Mucosa of stomach (tissue), 1 donor: ENCODE measurements around the gene PPCDC.
A peak's percentile ranks its signal among the peaks of the same experiment; 100 is the strongest.

Source experiments
- H3K27me3 ChIP-seq: one replicate; pipeline ENCODE4 v1.7.0; 2013; ENCODE audit warnings: mild to moderate bottlenecking, low read length; ENCODE audit not compliant: control insufficient read depth, insufficient read depth
- H3K36me3 ChIP-seq: one replicate; pipeline ENCODE4 v1.7.0; 2013; ENCODE audit warnings: low read length; ENCODE audit not compliant: control insufficient read depth, insufficient read depth
- H3K4me1 ChIP-seq: one replicate; pipeline ENCODE4 v1.7.0; 2013; ENCODE audit warnings: mild to moderate bottlenecking, low read length; ENCODE audit not compliant: control insufficient read depth, insufficient read depth
- H3K4me3 ChIP-seq: one replicate; pipeline ENCODE4 v1.7.0; 2013; ENCODE audit warnings: low read length
- H3K9ac ChIP-seq: one replicate; pipeline ENCODE4 v1.7.0; 2013; ENCODE audit warnings: mild to moderate bottlenecking, low read length, moderate library complexity
- H3K9me3 ChIP-seq: one replicate; pipeline ENCODE4 v1.7.0; 2013; ENCODE audit warnings: mild to moderate bottlenecking, low read length, moderate library complexity; ENCODE audit not compliant: control insufficient read depth
- donor health status: Pancreatic carcinoma.

PPCDC gene

GRCh38 chr15:75034615-75035014, 11.2 kb downstream of the PPCDC start:
- Histone ChIP-seq H3K4me1 (peaks cover 52% of the 10 kb centered on the region), H3K9ac (no peak overlapping the region), H3K4me3 (no peak overlapping the region), H3K36me3 (no peaks in the 10 kb centered on the region), H3K9me3 (no peaks in the 10 kb centered on the region), H3K27me3 (no peaks in the 10 kb centered on the region)

GRCh38 chr15:75036212-75036616, 12.8 kb downstream of the PPCDC start:
- H3K9ac ChIP-seq, result no peak overlapping the region
- no peaks in the 10 kb centered on the region for H3K27me3 ChIP-seq
- no peaks in the 10 kb centered on the region for H3K36me3 ChIP-seq
- no peaks in the 10 kb centered on the region for H3K9me3 ChIP-seq
- no peak overlapping the region for H3K4me3 ChIP-seq
- peaks cover 42% of the 10 kb centered on the region for H3K4me1 ChIP-seq

- no peaks in the 10 kb centered on the region for H3K27me3 ChIP-seq
- H3K9me3 ChIP-seq, result no peaks in the 10 kb centered on the region
- no peaks in the 10 kb centered on the region for H3K36me3 ChIP-seq
- no peak overlapping the region for H3K9ac ChIP-seq
- peaks cover 48% of the 10 kb centered on the region for H3K4me1 ChIP-seq
- no peak overlapping the region for H3K4me3 ChIP-seq
These were observed 14.3 kb downstream of the PPCDC start for GRCh38 chr15:75037685-75038084.

- no peak overlapping the region for H3K9ac ChIP-seq
- no peaks in the 10 kb centered on the region for H3K27me3 ChIP-seq
- peaks cover 53% of the 10 kb centered on the region for H3K4me1 ChIP-seq
- no peaks in the 10 kb centered on the region for H3K9me3 ChIP-seq
- H3K36me3 ChIP-seq, result no peaks in the 10 kb centered on the region
- no peak overlapping the region for H3K4me3 ChIP-seq
These were observed 14.8 kb downstream of the PPCDC start for GRCh38 chr15:75038231-75038630.

- H3K9me3 ChIP-seq, result no peaks in the 10 kb centered on the region
- no peaks in the 10 kb centered on the region for H3K27me3 ChIP-seq
- H3K9ac ChIP-seq, result peak overlapping the region; percentile 63
- H3K4me1 ChIP-seq, result peaks cover 67% of the 10 kb centered on the region
- H3K36me3 ChIP-seq, result no peaks in the 10 kb centered on the region
- peak overlapping the region; percentile 31 for H3K4me3 ChIP-seq
These were observed 19.5 kb downstream of the PPCDC start for GRCh38 chr15:75042730-75043508.

GRCh38 chr15:75043509-75044257, 20.3 kb downstream of the PPCDC start:
- Histone ChIP-seq H3K9me3 (no peaks in the 10 kb centered on the region), H3K9ac (peak overlapping the region; percentile 63), H3K36me3 (peaks cover 2% of the 10 kb centered on the region), H3K27me3 (no peaks in the 10 kb centered on the region), H3K4me1 (peaks cover 69% of the 10 kb centered on the region), H3K4me3 (peak overlapping the region; percentile 31)

- Histone ChIP-seq H3K4me3 (peak overlapping the region; percentile 2), H3K9me3 (no peaks in the 10 kb centered on the region), H3K4me1 (peaks cover 65% of the 10 kb centered on the region), H3K27me3 (no peaks in the 10 kb centered on the region), H3K9ac (peak overlapping the region; percentile 63), H3K36me3 (peaks cover 7% of the 10 kb centered on the region)
These were observed 21.0 kb downstream of the PPCDC start for GRCh38 chr15:75044258-75044878.

GRCh38 chr15:75045332-75046015, 22.1 kb downstream of the PPCDC start:
- H3K4me1 ChIP-seq, result peaks cover 65% of the 10 kb centered on the region

GRCh38 chr15:75048394-75048793, 25.0 kb downstream of the PPCDC start:
- Histone ChIP-seq H3K4me1 (peaks cover 44% of the 10 kb centered on the region), H3K9ac (no peak overlapping the region), H3K36me3 (peaks cover 7% of the 10 kb centered on the region)

More at GRCh38 chr15:75045332-75046015, 22.1 kb downstream of the PPCDC start:
- Histone ChIP-seq H3K9ac (no peak overlapping the region), H3K4me3 (no peak overlapping the region), H3K36me3 (peaks cover 7% of the 10 kb centered on the region), H3K9me3 (no peaks in the 10 kb centered on the region), H3K27me3 (no peaks in the 10 kb centered on the region)

GRCh38 chr15:75049392-75049791, 26.0 kb downstream of the PPCDC start:
- Histone ChIP-seq H3K4me1 (peaks cover 34% of the 10 kb centered on the region), H3K9ac (no peak overlapping the region), H3K36me3 (peaks cover 7% of the 10 kb centered on the region), H3K4me3 (no peak overlapping the region), H3K27me3 (no peaks in the 10 kb centered on the region), H3K9me3 (no peaks in the 10 kb centered on the region)

More at GRCh38 chr15:75048394-75048793, 25.0 kb downstream of the PPCDC start:
- Histone ChIP-seq H3K4me3 (no peak overlapping the region), H3K27me3 (no peaks in the 10 kb centered on the region), H3K9me3 (no peaks in the 10 kb centered on the region)

- no peak overlapping the region for H3K4me3 ChIP-seq
- H3K9me3 ChIP-seq, result no peaks in the 10 kb centered on the region
- peaks cover 28% of the 10 kb centered on the region for H3K4me1 ChIP-seq
- peaks cover 7% of the 10 kb centered on the region for H3K36me3 ChIP-seq
- no peak overlapping the region for H3K9ac ChIP-seq
- H3K27me3 ChIP-seq, result no peaks in the 10 kb centered on the region
These were observed 26.9 kb downstream of the PPCDC start for GRCh38 chr15:75050283-75050682.
